Measurements from ENCODE around the gene CACNA2D2.

DNA sequence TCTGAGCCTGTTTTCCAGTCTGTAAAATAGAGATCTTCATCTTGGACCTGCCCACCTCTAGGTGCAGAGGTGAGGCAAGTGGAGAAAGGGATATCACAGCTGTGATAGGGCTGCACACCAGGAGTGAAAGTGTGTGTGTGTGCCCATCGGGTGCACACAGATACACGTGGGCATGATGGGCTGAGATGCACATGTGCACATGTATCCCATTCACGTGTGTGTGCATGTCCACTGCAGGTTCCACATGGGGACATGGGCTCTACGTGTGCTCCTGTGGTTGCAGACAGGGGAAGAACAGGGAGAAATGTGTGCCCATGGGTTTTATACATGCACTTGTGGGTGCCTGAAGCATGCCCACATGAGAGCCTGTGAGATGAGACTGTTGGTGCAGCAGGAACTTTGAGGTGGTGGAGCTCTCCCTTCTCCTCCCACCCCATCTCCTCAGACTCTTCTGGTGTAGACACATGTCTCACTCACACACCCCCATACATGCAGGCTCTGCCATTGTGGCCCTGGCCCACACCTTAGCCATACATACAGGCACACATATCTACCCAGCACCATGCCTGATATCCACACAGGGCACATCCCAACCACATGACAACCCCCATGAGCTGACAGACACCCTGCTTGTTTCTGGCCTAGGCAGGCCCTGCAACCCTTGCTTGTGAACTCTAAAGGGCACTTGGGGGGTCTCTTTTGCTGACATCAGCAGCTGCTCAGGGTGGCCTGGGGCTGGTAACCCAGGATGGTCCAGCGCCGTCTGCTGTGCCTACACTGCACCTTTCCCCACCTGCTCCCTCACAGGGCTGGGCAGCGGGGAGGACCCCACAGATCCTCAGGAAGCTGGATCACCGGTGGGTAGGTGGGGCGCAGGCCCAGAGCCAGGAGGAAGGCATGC lies 86.4 kb downstream of the CACNA2D2 start:
- no peak for TF ChIP-seq CTCF (IDR thresholded peaks at IDR 0.05; ENCODE audit: insufficient read depth, low read depth, low read length)
- TF ChIP-seq EZH2 (IDR thresholded peaks at IDR 0.05; ENCODE audit: insufficient read depth, low read length), result no peak
